ENCODE results near the gene PRRT1B.

PRRT1B gene

GRCh38 chr9:131596430-131596743 lies 51.1 kb downstream of the PRRT1B start:
- no peak for DNase-seq (ENCODE audit: low read depth in 2 of 2)

DNA sequence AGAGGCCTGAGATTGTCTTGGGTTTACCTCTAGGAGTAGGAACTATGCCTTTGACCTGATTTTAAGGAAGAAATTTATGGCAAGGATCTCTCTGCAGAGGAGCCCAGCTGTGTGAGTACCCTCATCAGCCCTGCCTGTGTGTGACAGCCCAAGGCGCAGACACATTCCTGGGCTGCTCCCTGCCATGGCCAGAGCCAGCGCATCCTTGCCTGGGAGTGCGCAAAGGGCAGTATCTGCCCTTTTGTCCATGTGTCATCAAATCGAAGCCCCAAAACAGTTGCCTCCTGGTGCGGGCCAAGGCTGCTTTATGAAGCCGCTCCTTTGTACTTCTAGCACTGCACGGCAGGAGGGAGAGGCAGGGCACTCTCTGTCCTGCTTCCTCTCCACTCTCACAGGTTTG lies 51.9 kb downstream of the PRRT1B start:
- DNase-seq (ENCODE audit: low read depth in 2 of 2), result no peak

DNA sequence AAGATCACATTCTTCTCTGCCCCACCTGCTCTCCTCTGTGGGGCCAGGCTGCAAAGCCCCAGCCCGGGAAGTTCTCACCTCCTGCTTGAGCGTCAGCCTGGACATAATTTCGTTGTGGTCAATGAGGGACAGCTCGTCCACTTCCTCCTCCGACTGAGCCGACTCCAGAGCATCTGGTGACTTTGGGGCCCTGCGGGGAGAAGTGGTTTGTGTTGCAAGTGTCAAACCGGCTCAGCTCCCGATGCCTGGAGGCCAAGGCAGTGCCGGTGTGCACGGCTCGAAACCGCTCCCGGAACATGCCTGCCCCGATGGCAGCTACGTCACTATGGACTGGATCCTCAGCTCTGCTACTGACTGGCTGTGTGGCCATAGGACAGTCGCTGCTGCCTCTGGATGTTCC lies 52.8 kb downstream of the PRRT1B start:
- DNase-seq (ENCODE audit: low read depth in 2 of 2), result no peak

DNA sequence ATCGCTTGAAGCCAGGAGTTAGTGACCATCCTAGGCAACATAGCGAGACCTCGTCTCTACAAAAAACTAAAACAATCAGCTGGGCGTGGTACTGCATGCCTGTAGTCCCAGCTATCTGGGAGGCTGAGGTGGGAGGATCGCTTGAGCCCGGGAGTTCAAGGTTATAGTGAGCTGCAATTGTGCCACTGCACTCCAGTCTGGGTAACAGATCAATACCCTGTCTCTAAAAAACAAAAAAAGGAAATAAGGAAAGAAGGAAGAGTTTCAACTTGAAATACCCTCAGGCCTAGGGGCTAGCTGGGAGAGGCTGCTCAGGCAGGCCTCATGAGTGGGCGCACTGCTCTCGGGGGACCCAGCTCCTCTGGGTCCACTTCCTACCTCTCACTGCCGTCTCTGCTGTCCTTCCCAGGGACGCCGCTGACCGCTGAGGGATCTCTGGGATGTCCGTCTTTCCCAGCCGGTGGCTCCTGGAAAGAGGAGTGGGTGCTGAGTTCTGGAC lies 56.4 kb downstream of the PRRT1B start:
- no peak for DNase-seq (ENCODE audit: low read depth in 2 of 2)

DNA sequence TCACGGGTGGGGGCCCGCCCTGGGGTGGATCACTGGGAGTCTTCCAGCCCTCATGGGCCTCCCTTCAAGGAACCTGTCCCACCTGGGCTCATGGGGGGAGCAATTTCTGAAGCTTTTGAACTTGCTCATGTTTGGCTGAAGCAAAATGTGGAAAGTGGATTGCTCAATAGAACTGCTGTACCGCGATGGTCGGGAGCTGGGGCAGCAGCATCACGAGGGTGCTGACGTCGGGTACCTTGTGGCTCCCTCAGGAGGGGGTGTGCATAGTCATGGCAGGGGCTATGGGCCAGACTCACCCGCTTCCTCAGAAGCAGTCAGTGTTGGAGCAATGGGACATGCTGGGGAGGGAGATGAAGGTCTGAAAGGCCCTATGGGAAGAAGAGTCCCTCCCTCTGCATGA lies 57.9 kb downstream of the PRRT1B start:
- DNase-seq (ENCODE audit: low read depth in 2 of 2), result no peak

- DNase-seq (ENCODE audit: low read depth in 2 of 2), result no peak
Observed at GRCh38 chr9:131603711-131604439, 58.6 kb downstream of the PRRT1B start.

- no peak for DNase-seq (ENCODE audit: low read depth in 2 of 2)
Observed at GRCh38 chr9:131605770-131606590, 60.7 kb downstream of the PRRT1B start.

- DNase-seq (ENCODE audit: low read depth in 2 of 2), result no peak
Observed at GRCh38 chr9:131606896-131607567, 61.7 kb downstream of the PRRT1B start.

DNA sequence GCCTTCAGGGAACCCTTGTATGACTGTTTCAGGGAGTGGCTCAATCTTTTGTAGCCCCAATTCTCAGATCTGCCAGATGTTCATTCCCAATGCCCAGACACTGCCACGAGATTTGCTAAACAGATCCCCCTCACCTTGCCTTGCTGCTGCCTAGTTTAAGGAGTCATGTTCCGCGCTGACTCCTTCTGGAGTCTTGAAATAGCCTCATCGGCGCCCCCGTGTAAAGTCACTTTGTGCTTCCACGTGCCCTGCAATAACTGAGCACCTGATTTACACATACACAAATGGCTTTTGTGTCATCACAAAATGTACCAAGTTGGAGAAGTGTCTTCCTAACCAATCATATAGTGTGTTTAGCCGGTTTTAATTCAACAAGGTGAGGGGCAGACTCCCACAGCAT lies 62.3 kb downstream of the PRRT1B start:
- no peak for DNase-seq (ENCODE audit: low read depth in 2 of 2)

- no peak for DNase-seq (ENCODE audit: low read depth in 2 of 2)
Observed at GRCh38 chr9:131608493-131609037, 63.2 kb downstream of the PRRT1B start.

Data from stimulated activated CD8-positive, alpha-beta memory T cell treated with anti-CD3 and anti-CD28 coated beads, Interleukin-2, amount 100 ng/mL, for 48 hours (primary cell).